SK-N-SH (cell line): ENCODE measurements around the gene PPP1R16B. TPM values are rescaled to one million over a fixed set of nuclear protein-coding genes. Genes with fewer than 3 reads are reported as not detected.

Source experiments
- CTCF ChIA-PET: fragments of 300-600, 350-600 bp; formaldehyde crosslinking; extraction: SDS; loops from one replicate; lab custom pipeline; 2021; lab: Yijun Ruan, JAX
- POLR2A ChIA-PET: fragments of 350-600 bp; sonication (Branson Sonifier 250); formaldehyde crosslinking; extraction: SDS; loops from one replicate; lab custom pipeline; 2020; ENCODE audit warnings: antibody characterized with exemption, inconsistent platforms; lab: Yijun Ruan, JAX
- DNase-seq: peaks from one replicate; pipeline ENCODE4 v3.0.0; 2012
- H2AFZ ChIP-seq: fragments of 200-600 bp; sonication (generic); 2 replicates; pipeline ENCODE4 v1.8.1; 2016; ENCODE audit warnings: antibody characterized with exemption, mild to moderate bottlenecking, low read depth
- H3F3A ChIP-seq: fragments of 200-600 bp; sonication (generic); replicated peaks from 2 replicates; pipeline ENCODE3; 2016; ENCODE audit warnings: antibody characterized with exemption, mild to moderate bottlenecking; ENCODE audit not compliant: insufficient read depth
- H3K27ac ChIP-seq, 2 experiments: fragments of 200-500 bp in 1 of 2; fragments of 200-600 bp in 1 of 2; sonication (Bioruptor generic) in 1 of 2; sonication (generic), shearing (Covaris generic) in 1 of 2; 2 replicates each; pipeline versions ENCODE4 v1.5.1 to v1.6.1; 2014 to 2016; ENCODE audit warnings: low read depth in 2 of 2, inconsistent platforms in 1 of 2, low read length in 1 of 2, mild to moderate bottlenecking in 1 of 2, mixed read lengths in 1 of 2
- H3K27me3 ChIP-seq: fragments of 200-600 bp; sonication (generic), shearing (Covaris generic); 2 replicates; pipeline ENCODE4 v1.6.1; 2016; ENCODE audit warnings: mixed run types; ENCODE audit not compliant: insufficient read depth
- H3K36me3 ChIP-seq, 2 experiments: fragments of 200-500 bp in 1 of 2; fragments of 200-600 bp in 1 of 2; sonication (Bioruptor generic) in 1 of 2; sonication (generic) in 1 of 2; replicated peaks in 1 of 2; 2 replicates each; pipeline versions ENCODE3 to v1.5.1; 2014 to 2016; ENCODE audit warnings: low read length in 1 of 2, mild to moderate bottlenecking in 1 of 2; ENCODE audit not compliant: insufficient read depth in 2 of 2, control insufficient read depth in 1 of 2
- H3K4me1 ChIP-seq, 2 experiments: fragments of 200-500 bp in 1 of 2; fragments of 200-600 bp in 1 of 2; sonication (Bioruptor generic) in 1 of 2; sonication (generic), shearing (Covaris generic) in 1 of 2; 2 replicates each; pipeline versions ENCODE4 v1.5.1 to v1.6.1; 2014 to 2016; ENCODE audit warnings: low read depth in 1 of 2, low read length in 1 of 2, mixed run types in 1 of 2; ENCODE audit not compliant: insufficient read depth in 2 of 2, control insufficient read depth in 1 of 2
- H3K4me2 ChIP-seq: fragments of 200-600 bp; sonication (generic), shearing (Covaris generic); 2 replicates; pipeline ENCODE4 v1.6.1; 2017; ENCODE audit warnings: mixed run types
- H3K4me3 ChIP-seq, 2 experiments: fragments of 200-500 bp in 1 of 2; fragments of 200-600 bp in 1 of 2; sonication (Bioruptor generic) in 1 of 2; sonication (generic), shearing (Covaris generic) in 1 of 2; 2 replicates each; pipeline versions ENCODE4 v1.5.1 to v1.8.1; 2014 to 2016; ENCODE audit warnings: low read depth in 2 of 2, inconsistent platforms in 1 of 2, low read length in 1 of 2, mild to moderate bottlenecking in 1 of 2, mixed read lengths in 1 of 2, moderate library complexity in 1 of 2
- H3K79me2 ChIP-seq: fragments of 200-600 bp; sonication (generic); 2 replicates; pipeline ENCODE4 v1.8.1; 2017; ENCODE audit warnings: mild to moderate bottlenecking; ENCODE audit not compliant: insufficient read depth
- H3K9ac ChIP-seq: fragments of 200-600 bp; sonication (generic); 2 replicates; pipeline ENCODE4 v1.6.1; 2017; ENCODE audit warnings: mixed run types
- H3K9me2 ChIP-seq: fragments of 200-600 bp; sonication (generic); 2 replicates; pipeline ENCODE4 v1.6.1; 2017; ENCODE audit warnings: mixed run types
- H3K9me3 ChIP-seq: fragments of 200-600 bp; sonication (generic); 2 replicates; pipeline ENCODE4 v1.6.1; 2017; ENCODE audit warnings: mixed run types, mild to moderate bottlenecking, moderate library complexity
- H4K20me1 ChIP-seq: fragments of 200-600 bp; sonication (generic); 2 replicates; pipeline ENCODE4 v1.6.1; 2017; ENCODE audit warnings: mild to moderate bottlenecking, mixed run types; ENCODE audit not compliant: insufficient read depth
- CHD2 ChIP-seq: fragments of 150-350 bp; IDR thresholded peaks from 2 replicates; pipeline ENCODE4 v1.6.1; 2018; ENCODE audit warnings: low read length; ENCODE audit not compliant: partially characterized antibody
- CTCF ChIP-seq: fragments of 200-600 bp; sonication (generic); IDR thresholded peaks from 2 replicates; pipeline ENCODE4 v1.6.1; 2017; ENCODE audit warnings: antibody characterized with exemption, mild to moderate bottlenecking, moderate library complexity
- EP300 ChIP-seq, 2 experiments: IDR thresholded peaks; 2 replicates each; pipeline versions ENCODE4 v1.4.0 to v1.6.1; 2012; ENCODE audit warnings: borderline replicate concordance in 1 of 2, low read depth in 1 of 2, low read length in 1 of 2
- EZH2phosphoT487 ChIP-seq: fragments of 200-600 bp; sonication (generic); IDR thresholded peaks from 2 replicates; pipeline ENCODE4 v1.6.1; 2017; ENCODE audit warnings: low read depth, mixed run types, mild to moderate bottlenecking, antibody characterized with exemption, moderate library complexity, borderline replicate concordance
- GABPA ChIP-seq: IDR thresholded peaks from 2 replicates; pipeline ENCODE4 v1.4.0; 2012; ENCODE audit warnings: low read depth, mild to moderate bottlenecking
- MAX ChIP-seq: IDR thresholded peaks from 2 replicates; pipeline ENCODE4 v1.4.0; 2012; ENCODE audit warnings: low read depth
- MEF2A ChIP-seq: IDR thresholded peaks from 2 replicates; pipeline ENCODE4 v1.4.0; 2012; ENCODE audit warnings: low read depth, borderline replicate concordance
- MXI1 ChIP-seq: IDR thresholded peaks from 2 replicates; pipeline ENCODE4 v1.6.1; 2012; ENCODE audit warnings: mild to moderate bottlenecking, low read depth, low read length, improper control_type of control experiment
- RAD21 ChIP-seq: IDR thresholded peaks from 2 replicates; pipeline ENCODE4 v1.6.1; 2012; ENCODE audit warnings: mild to moderate bottlenecking, low read length
- RXRA ChIP-seq: IDR thresholded peaks from 2 replicates; pipeline ENCODE4 v1.4.0; 2012; ENCODE audit warnings: low read depth, mild to moderate bottlenecking, borderline replicate concordance
- TAF1 ChIP-seq: IDR thresholded peaks from 2 replicates; pipeline ENCODE4 v1.6.1; 2012; ENCODE audit warnings: low read depth, mild to moderate bottlenecking, low read length, moderate library complexity, borderline replicate concordance
- TCF12 ChIP-seq: IDR thresholded peaks from 2 replicates; pipeline ENCODE4 v1.4.0; 2012
- USF2 ChIP-seq: fragments of 150-350 bp; IDR thresholded peaks from 2 replicates; pipeline ENCODE4 v1.6.1; 2017; ENCODE audit warnings: antibody characterized with exemption, low read length, low read depth, borderline replicate concordance
- YY1 ChIP-seq: IDR thresholded peaks from 2 replicates; pipeline ENCODE4 v1.4.0; 2012; ENCODE audit warnings: low read depth, mild to moderate bottlenecking
- WGBS: methylation state at CpG from one replicate; pipeline ENCODE4 v1.1.6; 2017; ENCODE audit warnings: low lambda C conversion rate; 5-methylcytosine and 5-hydroxymethylcytosine counted together
- polyA plus RNA-seq, 3 experiments: library from polyadenylated mRNA; depleted of rRNA; stranded (reverse); fragments of >200 nt; gene quantifications; 2 replicates each; pipeline ENCODE4 v1.2.3, GENCODE V29; 2012

The PPP1R16B gene
- polyA plus RNA-seq, 1 of the 3 experiments (the other 2 are of a cell fraction), result 0.28 TPM

GRCh38 chr20:38947931-38948362 lies 142.4 kb downstream of the PPP1R16B start:
- DNase-seq, result no peak
- Histone ChIP-seq H3K79me2 (peaks cover 77% of the 10 kb centered on the region), H3K9me2 (no peaks in the 10 kb centered on the region), H3K36me3 (peaks cover 25 to 34% of the 10 kb centered on the region in 2 experiments), H3K4me1 (no peaks in the 10 kb centered on the region), H3K27ac (no peak overlapping the region), H3K4me3 (no peak overlapping the region), H3K27me3 (no peaks in the 10 kb centered on the region), H3F3A (no peaks in the 10 kb centered on the region), H3K9ac (no peak overlapping the region), H3K4me2 (no peak overlapping the region), H3K9me3 (no peaks in the 10 kb centered on the region), H2AFZ (no peak overlapping the region), H4K20me1 (no peaks in the 10 kb centered on the region)
- ChIA-PET POLR2A (no interaction called here), CTCF (interaction anchor here (1.0 kb wide), 1 partner anchor 14 kb away, joined by 3 read pairs; the partner anchor contains the start of gene DHX35)
- 99% methylated on average over 7 of the region's 7 CpGs for WGBS
- no peak for TF ChIP-seq MXI1
- TF ChIP-seq EP300 (IDR thresholded peaks at IDR 0.05; ENCODE audit: borderline replicate concordance in 1 of 2, low read depth in 1 of 2, low read length in 1 of 2), result no peak
- TF ChIP-seq CTCF, result no peak
- no peak for TF ChIP-seq USF2
- TF ChIP-seq RXRA, result no peak
- TF ChIP-seq CHD2, result no peak
- no peak for TF ChIP-seq YY1

- H3F3A ChIP-seq, result no peaks in the 10 kb centered on the region
- no peak for DNase-seq
- TF ChIP-seq GABPA, result no peak
- TF ChIP-seq EZH2phosphoT487, result no peak
- TF ChIP-seq TCF12, result no peak
- no peak for TF ChIP-seq MAX
- no peak for TF ChIP-seq TAF1
- TF ChIP-seq RAD21, result no peak
- TF ChIP-seq MEF2A, result no peak
- no peak overlapping the region for H2AFZ ChIP-seq
- H3K4me2 ChIP-seq, result no peak overlapping the region
- no peaks in the 10 kb centered on the region for H3K4me1 ChIP-seq
- H4K20me1 ChIP-seq, result no peaks in the 10 kb centered on the region
- ChIA-PET POLR2A (no interaction called here), CTCF (interaction anchor here (1.7 kb wide), 1 partner anchor 24 kb away, joined by 4 read pairs; the partner anchor contains the start of gene FAM83D)
- no peak overlapping the region for H3K9ac ChIP-seq
- peaks cover 56% of the 10 kb centered on the region; the same call in 1 of the 2 replicates for H3K79me2 ChIP-seq
- H3K9me2 ChIP-seq, result no peaks in the 10 kb centered on the region
- no peaks in the 10 kb centered on the region for H3K9me3 ChIP-seq
- WGBS, result 75% methylated on average over 2 of the region's 2 CpGs
- no peaks in the 10 kb centered on the region for H3K27me3 ChIP-seq
- H3K27ac ChIP-seq, result no peak overlapping the region
- H3K36me3 ChIP-seq, result peaks cover 12 to 40% of the 10 kb centered on the region in 2 experiments
- no peak overlapping the region for H3K4me3 ChIP-seq
Observed at GRCh38 chr20:38950254-38950653, 144.8 kb downstream of the PPP1R16B start.
